ENCODE data around the gene BMPR1A. TPM values are rescaled to one million over a fixed set of nuclear protein-coding genes. Genes with fewer than 3 reads are reported as not detected.

Gene BMPR1A
- total RNA-seq (10 to 100 TPM in 4 of 5 donors, 1 to 10 TPM in 1; 7.8 to 15.0 (median 11.4) TPM), total RNA-seq (2.7 to 28.8 (median 13.9) reads per million in 29 experiments)
- 13.8 TPM for total RNA-seq (2013)

GRCh38 chr10:86756511-86757112 is at the start of gene BMPR1A:
Gene BMPR1A (plus strand): TSS chr10:86756619. CDS start chr10:86876019, 119,400 bp downstream.
- DNase-seq = peak in 1 of 35 experiments; percentile 1
- ChIA-PET CTCF (no interaction called here), POLR2A (no interaction called here)
- peak within 1 kb of the TSS; percentile 75 to 88 for H3K4me3 ChIP-seq (ENCODE audit: control insufficient read depth in 1 of 2, extremely low read depth in 1 of 2, low read length in 1 of 2)
- H3K9me3 ChIP-seq = no peaks in the 10 kb centered on the region
- H3K4me3 Mint-ChIP-seq = peak within 1 kb of the TSS; percentile 87 to 90 (median 89)
- H3K4me1 Mint-ChIP-seq = peaks cover 29 to 41% (median 37%) of the 10 kb centered on the region in 3 donors
- H3K27me3 Mint-ChIP-seq = peaks cover 8 to 27% of the 10 kb centered on the region in 2 donors
- peak within 1 kb of the TSS; percentile 50 to 75 for H3K27ac Mint-ChIP-seq
- H3K27me3 ChIP-seq (replicated peaks in 1 of 2; ENCODE audit: control insufficient read depth in 2 of 2, extremely low read depth in 1 of 2, insufficient read depth in 2 of 2, low read length in 1 of 2) = peaks cover 3 to 19% of the 10 kb centered on the region in 2 experiments
- H3K4me1 ChIP-seq (ENCODE audit: control insufficient read depth in 1 of 2, extremely low read depth in 1 of 2, insufficient read depth in 2 of 2, low read length in 2 of 2) = peaks cover 0 to 11% of the 10 kb centered on the region in 2 experiments
- no peaks in the 10 kb centered on the region for H3K36me3 ChIP-seq (ENCODE audit: control insufficient read depth in 2 of 2, extremely low read depth in 1 of 2, insufficient read depth in 1 of 2, low read length in 1 of 2)
- H3K9me3 Mint-ChIP-seq = no peaks in the 10 kb centered on the region
- H3K36me3 Mint-ChIP-seq = no peaks in the 10 kb centered on the region
- under 1% methylated on average over 61 of the region's 85 CpGs for WGBS (ENCODE audit: insufficient coverage)
- ATAC-seq (replicated peaks in 1 of 4) = peak; percentile 7 to 64 (median 33)
- H3K27ac ChIP-seq (ENCODE audit: low read length) = no peak within 1 kb of the TSS

GRCh38 chr10:86706977-86707376 is 49.4 kb upstream of the BMPR1A start:
- Histone ChIP-seq H3K4me3 (ENCODE audit: control insufficient read depth in 1 of 2, extremely low read depth in 1 of 2, low read length in 1 of 2) (no peak overlapping the region), H3K27ac (ENCODE audit: low read length) (no peak overlapping the region), H3K27me3 (replicated peaks in 1 of 2; ENCODE audit: control insufficient read depth in 2 of 2, extremely low read depth in 1 of 2, insufficient read depth in 2 of 2, low read length in 1 of 2) (no peaks in the 10 kb centered on the region), H3K36me3 (ENCODE audit: control insufficient read depth in 2 of 2, extremely low read depth in 1 of 2, insufficient read depth in 1 of 2, low read length in 1 of 2) (no peaks in the 10 kb centered on the region), H3K4me1 (ENCODE audit: control insufficient read depth in 1 of 2, extremely low read depth in 1 of 2, insufficient read depth in 2 of 2, low read length in 2 of 2) (peaks cover 0 to 14% of the 10 kb centered on the region in 2 experiments), H3K9me3 (no peaks in the 10 kb centered on the region)
- Mint-ChIP-seq H3K4me1 (peaks cover 9 to 16% (median 10%) of the 10 kb centered on the region in 3 donors), H3K36me3 (no peaks in the 10 kb centered on the region), H3K27ac (no peak overlapping the region), H3K27me3 (no peaks in the 10 kb centered on the region), H3K4me3 (no peak overlapping the region), H3K9me3 (no peaks in the 10 kb centered on the region)
- DNase-seq = no peak
- ChIA-PET CTCF (no interaction called here), POLR2A (interaction anchor here in 1 of 2 donors (0.6 kb wide), 1 partner anchor 233 kb away, joined by 5 read pairs; no protein-coding TSS in a partner anchor)
- ATAC-seq (replicated peaks in 1 of 4) = no peak
- no CpG with 5 or more reads among the region's 1 CpG for WGBS (ENCODE audit: insufficient coverage)

DNA sequence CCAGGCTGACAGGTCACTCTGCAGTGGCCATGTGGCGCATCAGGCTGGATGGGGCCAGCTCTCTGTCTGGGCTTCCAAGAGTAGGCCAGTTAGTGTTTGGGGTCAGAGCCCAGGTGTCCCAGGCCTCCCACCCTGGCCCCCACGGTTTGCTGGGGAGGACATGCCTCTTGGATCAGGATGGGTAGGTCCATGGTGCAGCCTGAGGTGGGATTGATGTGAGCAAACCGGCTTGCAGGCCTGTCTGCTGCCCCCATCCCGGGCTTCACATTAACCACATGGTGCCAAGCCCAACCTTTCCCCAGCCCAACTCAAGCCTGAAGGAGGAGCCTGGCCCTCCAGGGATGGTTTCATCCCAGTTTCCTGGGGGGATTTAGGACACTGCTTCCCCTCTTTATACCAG is 48.9 kb upstream of the BMPR1A start:
- DNase-seq (no peak), ATAC-seq (replicated peaks in 1 of 4) (no peak)
- no peaks in the 10 kb centered on the region for H3K9me3 ChIP-seq
- H3K4me3 Mint-ChIP-seq = no peak overlapping the region
- no peaks in the 10 kb centered on the region for H3K27me3 ChIP-seq (replicated peaks in 1 of 2; ENCODE audit: control insufficient read depth in 2 of 2, extremely low read depth in 1 of 2, insufficient read depth in 2 of 2, low read length in 1 of 2)
- ChIA-PET CTCF (no interaction called here), POLR2A (interaction anchor here in 1 of 2 donors (0.6 kb wide), 1 partner anchor 233 kb away, joined by 5 read pairs; no protein-coding TSS in a partner anchor)
- H3K27ac Mint-ChIP-seq = no peak overlapping the region
- H3K9me3 Mint-ChIP-seq = no peaks in the 10 kb centered on the region
- no peaks in the 10 kb centered on the region for H3K36me3 ChIP-seq (ENCODE audit: control insufficient read depth in 2 of 2, extremely low read depth in 1 of 2, insufficient read depth in 1 of 2, low read length in 1 of 2)
- 100% methylated on average over 1 of the region's 4 CpGs for WGBS (ENCODE audit: insufficient coverage)
- H3K27me3 Mint-ChIP-seq = no peaks in the 10 kb centered on the region
- H3K4me1 Mint-ChIP-seq = peaks cover 13 to 16% (median 14%) of the 10 kb centered on the region in 3 donors
- H3K27ac ChIP-seq (ENCODE audit: low read length) = no peak overlapping the region
- H3K36me3 Mint-ChIP-seq = no peaks in the 10 kb centered on the region
- H3K4me3 ChIP-seq (ENCODE audit: control insufficient read depth in 1 of 2, extremely low read depth in 1 of 2, low read length in 1 of 2) = no peak overlapping the region
- peaks cover 3 to 19% of the 10 kb centered on the region in 2 experiments for H3K4me1 ChIP-seq (ENCODE audit: control insufficient read depth in 1 of 2, extremely low read depth in 1 of 2, insufficient read depth in 2 of 2, low read length in 2 of 2)

DNA sequence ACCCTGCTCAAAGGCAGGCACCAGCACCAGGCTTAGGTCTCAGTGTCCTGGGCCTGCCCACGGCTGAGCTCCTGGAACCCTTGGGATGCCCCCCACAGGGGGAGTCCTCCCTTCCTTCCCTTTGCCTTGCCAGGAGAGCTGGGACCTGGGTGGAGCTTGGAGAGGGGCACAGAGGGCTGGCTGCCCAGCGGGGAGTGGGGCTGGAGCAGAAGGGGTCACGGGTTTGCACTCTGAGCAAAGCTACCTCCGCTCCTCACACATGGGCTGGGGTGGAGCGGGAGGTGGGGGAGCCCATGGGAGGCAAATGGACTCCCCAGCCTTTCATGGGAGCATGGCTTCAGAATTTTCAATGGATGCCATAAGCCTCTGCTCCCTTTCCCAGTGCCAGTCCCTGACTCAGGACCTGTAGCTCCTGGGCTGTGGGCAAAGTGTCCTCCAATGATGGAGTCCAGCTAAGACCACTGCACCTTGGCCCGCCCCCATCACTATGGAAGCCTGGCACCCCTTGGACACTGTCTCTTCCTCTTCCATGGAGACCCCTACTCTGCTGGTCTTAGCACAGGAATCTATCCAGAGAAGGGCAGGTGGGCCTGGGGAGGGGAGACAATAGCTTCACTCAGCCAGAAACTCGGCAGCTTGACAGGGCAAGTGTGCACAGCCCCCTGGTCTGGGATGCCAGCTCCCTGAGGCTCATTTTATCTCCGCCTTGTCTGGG is 48.2 kb upstream of the BMPR1A start:
- Mint-ChIP-seq H3K27ac (no peak overlapping the region), H3K36me3 (no peaks in the 10 kb centered on the region), H3K4me1 (peaks cover 13 to 16% (median 14%) of the 10 kb centered on the region in 3 donors), H3K4me3 (no peak overlapping the region), H3K9me3 (no peaks in the 10 kb centered on the region), H3K27me3 (no peaks in the 10 kb centered on the region)
- Histone ChIP-seq H3K27me3 (replicated peaks in 1 of 2; ENCODE audit: control insufficient read depth in 2 of 2, extremely low read depth in 1 of 2, insufficient read depth in 2 of 2, low read length in 1 of 2) (no peaks in the 10 kb centered on the region), H3K36me3 (ENCODE audit: control insufficient read depth in 2 of 2, extremely low read depth in 1 of 2, insufficient read depth in 1 of 2, low read length in 1 of 2) (no peaks in the 10 kb centered on the region), H3K4me3 (ENCODE audit: control insufficient read depth in 1 of 2, extremely low read depth in 1 of 2, low read length in 1 of 2) (no peak overlapping the region), H3K9me3 (no peaks in the 10 kb centered on the region), H3K4me1 (ENCODE audit: control insufficient read depth in 1 of 2, extremely low read depth in 1 of 2, insufficient read depth in 2 of 2, low read length in 2 of 2) (peaks cover 3 to 22% of the 10 kb centered on the region in 2 experiments), H3K27ac (ENCODE audit: low read length) (no peak overlapping the region)
- DNase-seq (no peak), ATAC-seq (replicated peaks in 1 of 4) (no peak)
- POLR2A ChIA-PET = no interaction called here
- CTCF ChIA-PET = interaction anchor here (0.8 to 1.2 kb wide), 2 partner anchors 20 to 310 kb away, joined by 4 to 5 read pairs; no protein-coding TSS in a partner anchor
- WGBS (ENCODE audit: insufficient coverage) = 89% methylated on average over 4 of the region's 8 CpGs

DNA sequence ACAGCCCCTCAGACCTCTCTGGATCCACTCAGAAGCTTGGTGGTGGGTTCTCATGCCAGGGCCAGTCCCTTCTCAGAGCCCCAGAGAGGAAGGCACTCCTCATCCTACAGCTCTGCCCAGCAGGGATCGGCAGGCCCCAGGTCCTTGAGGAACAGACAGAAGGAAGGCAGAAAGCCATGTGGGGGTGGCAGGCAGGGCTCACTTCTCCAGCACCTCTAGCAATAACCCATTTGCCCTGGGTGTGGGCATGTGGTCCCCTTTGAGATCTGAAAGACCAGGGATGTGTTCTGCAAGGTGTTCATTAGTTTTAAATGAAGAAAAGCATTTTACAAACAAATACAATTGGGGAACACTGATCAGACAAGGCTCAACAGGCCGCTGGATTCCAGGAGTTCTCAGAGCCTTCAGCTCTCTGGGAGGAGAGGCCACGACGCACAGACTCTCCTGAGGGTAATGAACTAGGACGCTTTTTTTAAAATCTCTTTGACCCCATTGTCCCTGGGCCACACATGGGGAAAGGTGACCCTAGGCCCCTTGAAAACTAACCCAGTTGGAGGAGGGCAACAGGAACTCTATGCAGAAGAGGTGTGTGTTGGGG is 47.5 kb upstream of the BMPR1A start:
- Histone ChIP-seq H3K36me3 (ENCODE audit: control insufficient read depth in 2 of 2, extremely low read depth in 1 of 2, insufficient read depth in 1 of 2, low read length in 1 of 2) (no peaks in the 10 kb centered on the region), H3K27me3 (replicated peaks in 1 of 2; ENCODE audit: control insufficient read depth in 2 of 2, extremely low read depth in 1 of 2, insufficient read depth in 2 of 2, low read length in 1 of 2) (no peaks in the 10 kb centered on the region), H3K9me3 (no peaks in the 10 kb centered on the region), H3K27ac (ENCODE audit: low read length) (no peak overlapping the region), H3K4me3 (ENCODE audit: control insufficient read depth in 1 of 2, extremely low read depth in 1 of 2, low read length in 1 of 2) (no peak overlapping the region), H3K4me1 (ENCODE audit: control insufficient read depth in 1 of 2, extremely low read depth in 1 of 2, insufficient read depth in 2 of 2, low read length in 2 of 2) (peaks cover 3 to 22% of the 10 kb centered on the region in 2 experiments)
- Mint-ChIP-seq H3K27me3 (no peaks in the 10 kb centered on the region), H3K9me3 (no peaks in the 10 kb centered on the region), H3K4me3 (no peak overlapping the region), H3K36me3 (no peaks in the 10 kb centered on the region), H3K4me1 (peaks cover 13 to 16% (median 14%) of the 10 kb centered on the region in 3 donors), H3K27ac (no peak overlapping the region)
- ChIA-PET CTCF (interaction anchor here (0.8 to 1.2 kb wide), 2 partner anchors 20 to 310 kb away, joined by 4 to 5 read pairs; no protein-coding TSS in a partner anchor), POLR2A (no interaction called here)
- DNase-seq (no peak), ATAC-seq (replicated peaks in 1 of 4) (no peak)
- 100% methylated on average over 3 of the region's 5 CpGs for WGBS (ENCODE audit: insufficient coverage)

Measured in T-cell (primary cell).